Fibroblast of lung (primary cell): ENCODE results near the gene PRR5L. TPM values are rescaled to one million over a fixed set of nuclear protein-coding genes. Genes with fewer than 3 reads are reported as not detected.

Source experiments
- DNase-seq, 2 donors: peaks; one replicate each; pipeline versions ENCODE4 v3.0.0 to v3.0.0-alpha.2; 2010; ENCODE audit warnings: low read depth in 2 of 2
- H2AFZ ChIP-seq: 2 replicates; pipeline ENCODE4 v1.5.1; 2012; ENCODE audit warnings: low read length, control low read depth, inconsistent platforms
- H3K27ac ChIP-seq: 2 replicates; pipeline ENCODE4 v1.5.1; 2011; ENCODE audit warnings: low read length, control low read depth; ENCODE audit not compliant: insufficient read depth
- H3K27me3 ChIP-seq: 2 replicates; pipeline ENCODE4 v1.5.1; 2011; ENCODE audit warnings: mild to moderate bottlenecking, low read length; ENCODE audit not compliant: control insufficient read depth, insufficient read depth
- H3K36me3 ChIP-seq: 2 replicates; pipeline ENCODE4 v1.5.1; 2011; ENCODE audit warnings: low read length; ENCODE audit not compliant: control insufficient read depth, insufficient read depth
- H3K4me1 ChIP-seq: 2 replicates; pipeline ENCODE4 v1.5.1; 2011; ENCODE audit warnings: low read length; ENCODE audit not compliant: control insufficient read depth, insufficient read depth; ENCODE audit errors: extremely low read depth
- H3K4me2 ChIP-seq: 2 replicates; pipeline ENCODE4 v1.5.1; 2011; ENCODE audit warnings: low read length, control low read depth; ENCODE audit not compliant: insufficient read depth; ENCODE audit errors: extremely low read depth
- H3K4me3 ChIP-seq, 4 experiments: fragments of 200-600 bp in 1 of 4; sonication (generic) in 1 of 4; replicated peaks in 1 of 4; 2 replicates each; pipeline ENCODE4 v1.5.1; 2011 to 2016; ENCODE audit warnings: low read length in 4 of 4, low read depth in 3 of 4, mild to moderate bottlenecking in 3 of 4, control low read depth in 2 of 4, inconsistent platforms in 1 of 4, mixed read lengths in 1 of 4; ENCODE audit not compliant: insufficient read depth in 1 of 4; ENCODE audit errors: control extremely low read depth in 1 of 4
- H3K79me2 ChIP-seq: 2 replicates; pipeline ENCODE4 v1.5.1; 2012; ENCODE audit warnings: mild to moderate bottlenecking, low read length, inconsistent platforms; ENCODE audit not compliant: control insufficient read depth, insufficient read depth
- H3K9ac ChIP-seq: 2 replicates; pipeline ENCODE4 v1.5.1; 2011; ENCODE audit warnings: mild to moderate bottlenecking, low read length, control low read depth; ENCODE audit not compliant: insufficient read depth
- H3K9me3 ChIP-seq: 2 replicates; pipeline ENCODE4 v1.5.1; 2012; ENCODE audit warnings: low read depth, low read length; ENCODE audit not compliant: control insufficient read depth, insufficient read depth
- H4K20me1 ChIP-seq: 2 replicates; pipeline ENCODE4 v1.5.1; 2011; ENCODE audit warnings: low read length; ENCODE audit not compliant: control insufficient read depth, insufficient read depth; ENCODE audit errors: extremely low read depth
- EZH2 ChIP-seq: IDR thresholded peaks from 2 replicates; pipeline ENCODE4 v1.5.1; 2012; ENCODE audit warnings: low read length, control low read depth, mild to moderate bottlenecking; ENCODE audit errors: missing control alignments
- polyA plus RNA-seq, 2 donors: library from polyadenylated mRNA; depleted of rRNA in 1 of 2; stranded (reverse) in 1 of 2; unstranded in 1 of 2; fragments of >200 nt; gene quantifications; 2 replicates each; pipeline ENCODE4 v1.2.1, GENCODE V29; 2011 to 2012; ENCODE audit warnings: missing spikeins in 1 of 2
- total RNA-seq: library from RNA; depleted of rRNA; stranded (reverse); fragments of >200 nt; gene quantifications from 2 replicates; pipeline ENCODE4 v1.2.1, GENCODE V29; 2014
- TF ChIP-seq, protein P1 (sequence below), 2 donors: IDR thresholded peaks in 1 of 2; conservative IDR thresholded peaks in 1 of 2; 1 replicate in 1 of 2; 2 replicates in 1 of 2; pipeline ENCODE4 v1.5.1; 2011 to 2012; ENCODE audit warnings: low read length in 2 of 2, control low read depth in 1 of 2, inconsistent platforms in 1 of 2, low read depth in 1 of 2, mild to moderate bottlenecking in 1 of 2

The PRR5L gene
- total and polyA plus RNA-seq, 2 donors (not counting 1 experiment from before 2014, with no cell fraction given), result 2.8 to 6.3 TPM

DNA sequence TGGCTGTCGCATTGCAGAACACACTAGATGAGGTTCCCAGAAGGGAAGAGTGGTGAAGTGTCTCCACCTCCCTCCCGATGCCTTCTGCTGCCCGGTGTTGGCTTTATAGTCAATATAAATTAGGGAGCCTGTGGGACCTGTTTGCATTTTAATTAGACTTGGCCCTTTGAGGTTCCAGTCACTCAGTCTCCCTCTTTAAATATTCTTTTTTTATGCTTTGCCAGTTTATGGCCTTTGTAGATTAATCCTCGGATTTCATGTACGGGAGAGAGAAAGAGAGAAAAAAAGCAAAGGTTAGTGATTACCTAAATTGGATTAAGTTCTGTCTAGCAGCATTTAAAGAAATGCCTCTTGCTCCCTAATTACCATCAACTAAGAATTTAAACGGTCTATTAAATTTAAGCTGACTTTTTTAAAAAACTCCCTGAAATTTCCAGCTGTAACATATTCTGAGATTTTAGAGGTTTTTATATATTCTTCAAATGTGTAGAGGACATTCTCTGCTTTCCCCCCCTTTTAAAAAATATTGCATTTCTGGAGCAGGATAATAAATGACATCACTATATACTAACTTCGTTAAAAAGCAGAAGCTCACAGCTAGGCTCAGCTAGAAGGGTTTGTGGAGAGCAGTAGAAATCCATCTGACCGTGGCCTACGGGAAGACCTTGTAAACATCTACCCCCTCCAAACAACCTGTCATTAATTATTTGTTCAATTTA, 84.4 kb downstream of the PRR5L start:
- Histone ChIP-seq H3K36me3 (no peaks in the 10 kb centered on the region), H2AFZ (no peak overlapping the region), H3K79me2 (no peaks in the 10 kb centered on the region), H3K9me3 (no peaks in the 10 kb centered on the region), H3K4me2 (no peak overlapping the region), H3K4me3 (no peak overlapping the region), H3K27me3 (peaks cover 17% of the 10 kb centered on the region), H3K27ac (no peak overlapping the region), H3K4me1 (peaks cover 5% of the 10 kb centered on the region), H3K9ac (no peak overlapping the region), H4K20me1 (no peaks in the 10 kb centered on the region)
- DNase-seq, result no peak
- no peak for TF ChIP-seq EZH2
- TF ChIP-seq, protein P1, sequence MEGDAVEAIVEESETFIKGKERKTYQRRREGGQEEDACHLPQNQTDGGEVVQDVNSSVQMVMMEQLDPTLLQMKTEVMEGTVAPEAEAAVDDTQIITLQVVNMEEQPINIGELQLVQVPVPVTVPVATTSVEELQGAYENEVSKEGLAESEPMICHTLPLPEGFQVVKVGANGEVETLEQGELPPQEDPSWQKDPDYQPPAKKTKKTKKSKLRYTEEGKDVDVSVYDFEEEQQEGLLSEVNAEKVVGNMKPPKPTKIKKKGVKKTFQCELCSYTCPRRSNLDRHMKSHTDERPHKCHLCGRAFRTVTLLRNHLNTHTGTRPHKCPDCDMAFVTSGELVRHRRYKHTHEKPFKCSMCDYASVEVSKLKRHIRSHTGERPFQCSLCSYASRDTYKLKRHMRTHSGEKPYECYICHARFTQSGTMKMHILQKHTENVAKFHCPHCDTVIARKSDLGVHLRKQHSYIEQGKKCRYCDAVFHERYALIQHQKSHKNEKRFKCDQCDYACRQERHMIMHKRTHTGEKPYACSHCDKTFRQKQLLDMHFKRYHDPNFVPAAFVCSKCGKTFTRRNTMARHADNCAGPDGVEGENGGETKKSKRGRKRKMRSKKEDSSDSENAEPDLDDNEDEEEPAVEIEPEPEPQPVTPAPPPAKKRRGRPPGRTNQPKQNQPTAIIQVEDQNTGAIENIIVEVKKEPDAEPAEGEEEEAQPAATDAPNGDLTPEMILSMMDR (conservative IDR thresholded peaks at IDR 0.05 in 1 of 2, IDR thresholded peaks at IDR 0.05 in 1 of 2; ENCODE audit: low read depth in 1 of 2, low read length in 2 of 2), result no peak

DNA sequence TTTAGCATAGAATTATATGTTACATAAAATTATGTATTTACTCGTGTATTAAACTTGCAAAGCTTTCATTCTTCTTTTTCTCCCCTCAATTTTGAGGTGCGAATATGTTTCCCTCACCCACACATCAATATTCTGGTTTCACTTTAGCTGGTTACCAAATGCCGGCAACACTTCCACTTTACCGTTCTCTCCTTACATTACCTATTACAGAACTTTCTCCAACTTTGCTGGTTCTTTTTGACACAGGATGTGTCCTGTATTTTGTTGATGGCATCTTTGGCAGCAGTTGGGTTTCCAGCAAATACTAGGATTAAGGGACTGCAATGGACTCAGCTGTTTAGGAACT, 84.9 kb downstream of the PRR5L start:
- TF ChIP-seq, protein P1 (conservative IDR thresholded peaks at IDR 0.05 in 1 of 2, IDR thresholded peaks at IDR 0.05 in 1 of 2; ENCODE audit: low read depth in 1 of 2, low read length in 2 of 2), result no peak
- TF ChIP-seq EZH2, result no peak
- Histone ChIP-seq H3K9ac (no peak overlapping the region), H3K4me2 (no peak overlapping the region), H3K79me2 (no peaks in the 10 kb centered on the region), H2AFZ (no peak overlapping the region), H3K36me3 (no peaks in the 10 kb centered on the region), H3K4me1 (peaks cover 7% of the 10 kb centered on the region), H4K20me1 (no peaks in the 10 kb centered on the region), H3K27ac (no peak overlapping the region), H3K4me3 (no peak overlapping the region), H3K9me3 (no peaks in the 10 kb centered on the region), H3K27me3 (peaks cover 13% of the 10 kb centered on the region)
- DNase-seq, result no peak

DNA sequence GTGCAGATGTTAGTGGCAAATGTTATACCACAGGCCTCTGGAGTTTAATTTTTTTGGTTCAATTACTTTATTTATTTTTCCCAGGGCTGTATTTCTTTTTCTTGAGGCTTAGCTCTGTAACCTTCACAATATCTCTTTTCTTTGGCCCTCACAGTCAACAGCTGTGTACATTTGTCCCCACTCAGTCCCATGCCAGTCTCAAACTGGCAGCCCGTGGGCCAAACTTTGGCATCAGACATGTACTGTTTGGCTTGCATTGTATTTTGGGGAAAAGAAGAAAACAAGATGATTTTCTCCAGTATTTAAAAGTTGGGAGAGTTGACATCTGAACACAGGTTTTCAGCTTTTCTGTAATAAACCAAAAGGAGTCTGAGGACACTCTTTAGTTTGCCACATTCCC, 87.1 kb downstream of the PRR5L start:
- no peak overlapping the region for H3K4me2 ChIP-seq
- no peak for DNase-seq
- TF ChIP-seq, protein P1 (conservative IDR thresholded peaks at IDR 0.05 in 1 of 2, IDR thresholded peaks at IDR 0.05 in 1 of 2; ENCODE audit: low read depth in 1 of 2, low read length in 2 of 2), result no peak
- no peak for TF ChIP-seq EZH2
- H3K4me3 ChIP-seq, result no peak overlapping the region
- no peaks in the 10 kb centered on the region for H3K9me3 ChIP-seq
- H3K9ac ChIP-seq, result no peak overlapping the region
- no peak overlapping the region for H3K27ac ChIP-seq
- no peaks in the 10 kb centered on the region for H4K20me1 ChIP-seq
- no peaks in the 10 kb centered on the region for H3K79me2 ChIP-seq
- no peak overlapping the region for H2AFZ ChIP-seq
- H3K4me1 ChIP-seq, result peaks cover 5% of the 10 kb centered on the region
- H3K36me3 ChIP-seq, result no peaks in the 10 kb centered on the region
- H3K27me3 ChIP-seq, result peaks cover 2% of the 10 kb centered on the region
